Measurements from ENCODE around the gene FANCB.

DNA sequence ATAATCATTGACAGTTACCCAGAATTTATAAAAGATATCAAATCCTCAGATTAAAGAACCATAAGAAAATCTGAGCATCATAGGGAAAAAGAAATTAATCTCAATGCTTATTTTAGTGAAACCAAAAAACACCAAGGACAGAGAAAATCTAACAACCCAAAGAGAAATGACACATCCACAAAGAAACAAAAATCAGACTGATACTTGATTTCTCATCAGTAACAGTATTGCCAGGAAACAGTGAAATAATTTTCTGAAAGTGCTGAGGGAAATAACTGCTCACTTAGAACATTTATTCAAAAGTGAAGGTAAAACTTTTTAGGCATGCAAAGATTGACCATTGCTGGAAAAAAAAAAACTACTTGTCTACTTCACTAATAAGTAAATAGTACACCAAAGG, 11.0 kb upstream of the FANCB start:
- TF ChIP-seq, protein P1, sequence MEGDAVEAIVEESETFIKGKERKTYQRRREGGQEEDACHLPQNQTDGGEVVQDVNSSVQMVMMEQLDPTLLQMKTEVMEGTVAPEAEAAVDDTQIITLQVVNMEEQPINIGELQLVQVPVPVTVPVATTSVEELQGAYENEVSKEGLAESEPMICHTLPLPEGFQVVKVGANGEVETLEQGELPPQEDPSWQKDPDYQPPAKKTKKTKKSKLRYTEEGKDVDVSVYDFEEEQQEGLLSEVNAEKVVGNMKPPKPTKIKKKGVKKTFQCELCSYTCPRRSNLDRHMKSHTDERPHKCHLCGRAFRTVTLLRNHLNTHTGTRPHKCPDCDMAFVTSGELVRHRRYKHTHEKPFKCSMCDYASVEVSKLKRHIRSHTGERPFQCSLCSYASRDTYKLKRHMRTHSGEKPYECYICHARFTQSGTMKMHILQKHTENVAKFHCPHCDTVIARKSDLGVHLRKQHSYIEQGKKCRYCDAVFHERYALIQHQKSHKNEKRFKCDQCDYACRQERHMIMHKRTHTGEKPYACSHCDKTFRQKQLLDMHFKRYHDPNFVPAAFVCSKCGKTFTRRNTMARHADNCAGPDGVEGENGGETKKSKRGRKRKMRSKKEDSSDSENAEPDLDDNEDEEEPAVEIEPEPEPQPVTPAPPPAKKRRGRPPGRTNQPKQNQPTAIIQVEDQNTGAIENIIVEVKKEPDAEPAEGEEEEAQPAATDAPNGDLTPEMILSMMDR (IDR thresholded peaks at IDR 0.05): no peak
- no peak for TF ChIP-seq POLR2A (IDR thresholded peaks at IDR 0.05)

Data from adrenal gland (tissue), 5 donors.